Measurements from ENCODE around the gene NPAS4. TPM values are rescaled to one million over a fixed set of nuclear protein-coding genes. Genes with fewer than 3 reads are reported as not detected.
A peak's percentile ranks its signal among the peaks of the same experiment; 100 is the strongest.

The NPAS4 gene
- polyA plus RNA-seq, 1 experiment, result 0.72 TPM

- TF ChIP-seq, protein P1, sequence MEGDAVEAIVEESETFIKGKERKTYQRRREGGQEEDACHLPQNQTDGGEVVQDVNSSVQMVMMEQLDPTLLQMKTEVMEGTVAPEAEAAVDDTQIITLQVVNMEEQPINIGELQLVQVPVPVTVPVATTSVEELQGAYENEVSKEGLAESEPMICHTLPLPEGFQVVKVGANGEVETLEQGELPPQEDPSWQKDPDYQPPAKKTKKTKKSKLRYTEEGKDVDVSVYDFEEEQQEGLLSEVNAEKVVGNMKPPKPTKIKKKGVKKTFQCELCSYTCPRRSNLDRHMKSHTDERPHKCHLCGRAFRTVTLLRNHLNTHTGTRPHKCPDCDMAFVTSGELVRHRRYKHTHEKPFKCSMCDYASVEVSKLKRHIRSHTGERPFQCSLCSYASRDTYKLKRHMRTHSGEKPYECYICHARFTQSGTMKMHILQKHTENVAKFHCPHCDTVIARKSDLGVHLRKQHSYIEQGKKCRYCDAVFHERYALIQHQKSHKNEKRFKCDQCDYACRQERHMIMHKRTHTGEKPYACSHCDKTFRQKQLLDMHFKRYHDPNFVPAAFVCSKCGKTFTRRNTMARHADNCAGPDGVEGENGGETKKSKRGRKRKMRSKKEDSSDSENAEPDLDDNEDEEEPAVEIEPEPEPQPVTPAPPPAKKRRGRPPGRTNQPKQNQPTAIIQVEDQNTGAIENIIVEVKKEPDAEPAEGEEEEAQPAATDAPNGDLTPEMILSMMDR (IDR thresholded peaks at IDR 0.05; ENCODE audit: insufficient read depth, low read depth, low read length), result no peak
- Histone ChIP-seq H3K4me3 (ENCODE audit: low read depth, low read length) (no peak overlapping the region), H3K27me3 (ENCODE audit: control insufficient read depth, insufficient read depth, low read length) (no peaks in the 10 kb centered on the region), H3K36me3 (ENCODE audit: control insufficient read depth, insufficient read depth, low read length) (peaks cover 16% of the 10 kb centered on the region)
- ChIA-PET POLR2A (no interaction called here), CTCF (interaction anchor here (3.5 kb wide), 1 partner anchor 8 kb away, joined by 16 read pairs; the partner anchor contains the start of gene DPP3)
- DNase-seq (ENCODE audit: low read depth), result no peak
These were observed 51.2 kb downstream of the NPAS4 start for GRCh38 chr11:66472054-66472453.

DNA sequence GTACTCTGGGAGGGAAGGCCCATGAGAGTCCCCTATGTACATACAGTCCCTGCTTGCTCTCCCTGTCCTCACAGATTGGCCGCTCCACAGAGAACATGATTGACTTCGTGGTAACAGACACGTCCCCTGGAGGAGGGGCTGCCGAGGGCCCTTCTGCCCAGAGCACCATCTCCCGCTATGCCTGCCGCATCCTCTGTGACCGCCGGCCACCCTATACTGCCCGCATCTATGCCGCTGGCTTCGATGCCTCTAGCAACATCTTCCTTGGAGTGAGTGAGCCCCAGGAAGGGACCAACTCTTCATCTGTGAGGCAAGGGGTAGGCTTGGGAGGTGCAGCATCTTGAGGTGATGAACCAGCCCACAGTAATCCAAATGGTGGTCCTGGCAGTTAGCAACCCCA, 52.3 kb downstream of the NPAS4 start:
- H3K4me3 ChIP-seq (ENCODE audit: low read depth, low read length), result no peak overlapping the region
- ChIA-PET CTCF (no interaction called here), POLR2A (no interaction called here)
- peaks cover 17% of the 10 kb centered on the region for H3K36me3 ChIP-seq (ENCODE audit: control insufficient read depth, insufficient read depth, low read length)
- no peak for DNase-seq (ENCODE audit: low read depth)
- H3K27me3 ChIP-seq (ENCODE audit: control insufficient read depth, insufficient read depth, low read length), result no peaks in the 10 kb centered on the region
- TF ChIP-seq, protein P1 (IDR thresholded peaks at IDR 0.05; ENCODE audit: insufficient read depth, low read depth, low read length), result no peak

DNA sequence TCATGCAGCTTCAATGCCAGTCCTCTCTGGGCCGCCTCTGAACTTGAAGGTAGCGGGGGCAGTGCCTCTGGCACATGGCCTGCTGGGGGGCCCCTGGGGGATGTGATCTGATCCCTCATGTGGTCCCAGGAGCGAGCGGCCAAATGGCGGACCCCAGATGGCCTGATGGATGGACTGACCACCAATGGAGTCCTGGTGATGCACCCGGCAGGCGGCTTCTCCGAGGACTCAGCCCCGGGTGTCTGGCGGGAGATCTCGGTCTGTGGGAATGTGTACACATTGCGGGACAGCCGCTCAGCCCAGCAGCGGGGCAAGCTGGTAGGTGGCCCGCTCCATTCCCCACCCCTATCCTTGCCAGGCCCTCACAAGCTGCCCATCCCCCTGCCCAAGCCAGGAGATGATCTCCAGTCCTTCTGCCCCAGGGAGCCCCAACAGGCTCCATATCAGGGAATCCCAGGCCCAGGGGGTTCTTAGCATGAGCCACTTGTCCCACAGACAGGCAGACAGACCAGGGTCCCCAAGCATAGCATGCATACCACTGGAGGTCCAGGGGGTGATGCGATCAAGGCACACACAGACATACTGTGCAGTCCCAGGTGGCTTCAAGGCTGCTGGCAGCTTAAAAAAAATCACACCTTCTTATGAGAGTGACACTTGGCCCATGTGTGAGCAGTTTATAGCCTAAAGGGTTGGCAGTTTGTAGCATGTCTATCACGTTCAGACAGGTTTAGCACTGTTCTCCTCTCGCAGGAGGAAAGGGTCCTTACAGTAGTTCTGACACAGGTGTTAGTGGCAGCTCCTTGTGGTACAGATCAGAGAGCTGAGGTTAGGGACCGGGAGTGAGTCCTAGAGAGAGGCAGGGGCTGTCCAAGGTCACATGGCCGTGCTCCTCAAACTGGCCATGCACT, 53.0 kb downstream of the NPAS4 start:
- ChIA-PET CTCF (no interaction called here), POLR2A (no interaction called here)
- no peak overlapping the region for H3K4me3 ChIP-seq (ENCODE audit: low read depth, low read length)
- peaks cover 17% of the 10 kb centered on the region for H3K36me3 ChIP-seq (ENCODE audit: control insufficient read depth, insufficient read depth, low read length)
- TF ChIP-seq, protein P1 (IDR thresholded peaks at IDR 0.05; ENCODE audit: insufficient read depth, low read depth, low read length), result no peak
- no peaks in the 10 kb centered on the region for H3K27me3 ChIP-seq (ENCODE audit: control insufficient read depth, insufficient read depth, low read length)
- DNase-seq (ENCODE audit: low read depth), result no peak

- TF ChIP-seq, protein P1 (IDR thresholded peaks at IDR 0.05; ENCODE audit: insufficient read depth, low read depth, low read length), result no peak
- Histone ChIP-seq H3K4me3 (ENCODE audit: low read depth, low read length) (no peak overlapping the region), H3K27me3 (ENCODE audit: control insufficient read depth, insufficient read depth, low read length) (no peaks in the 10 kb centered on the region), H3K36me3 (ENCODE audit: control insufficient read depth, insufficient read depth, low read length) (peaks cover 15% of the 10 kb centered on the region)
- no peak for DNase-seq (ENCODE audit: low read depth)
- ChIA-PET POLR2A (no interaction called here), CTCF (no interaction called here)
These were observed 54.7 kb downstream of the NPAS4 start for GRCh38 chr11:66475349-66476172.

Small RNA genes within 50 kb of the gene (small RNA-seq; reads per million reads assigned to genes)
- gene RF00017 (ENCODE audit: insufficient read length, low read depth, low replicate concordance) (not detected), gene RF00416 (ENCODE audit: insufficient read length, low read depth, low replicate concordance) (not detected), gene RNU1-84P (ENCODE audit: insufficient read length, low read depth, low replicate concordance) (6.5 reads per million, percentile 69 among the genes with 10 or more reads in this experiment)

Other genes with a start within 250 kb of the NPAS4 start
- 9.8 and 16.3 TPM in 2 replicates for gene KLC2, start 163.3 kb upstream of the NPAS4 start, polyA plus RNA-seq (2011; rRNA removed)
- 170 and 251 TPM in 2 replicates for gene RAB1B, start 152.4 kb upstream of the NPAS4 start, polyA plus RNA-seq (2011; rRNA removed)
- gene CNIH2, start 142.9 kb upstream of the NPAS4 start, polyA plus RNA-seq (2011; rRNA removed), result 0.75 and 1.2 TPM in 2 replicates
- gene YIF1A, start 131.9 kb upstream of the NPAS4 start, polyA plus RNA-seq (2011; rRNA removed), result 151 and 228 TPM in 2 replicates
- 0.15 TPM in 1 of 2 replicates, not detected in the other for gene TMEM151A, start 129.1 kb upstream of the NPAS4 start, polyA plus RNA-seq (2011; rRNA removed)
- gene CD248, start 104.0 kb upstream of the NPAS4 start, polyA plus RNA-seq (2011; rRNA removed), result 83.0 and 180 TPM in 2 replicates
- 6.3 and 9.2 TPM in 2 replicates for gene RIN1, start 84.6 kb upstream of the NPAS4 start, polyA plus RNA-seq (2011; rRNA removed)
- gene BRMS1, start 75.9 kb upstream of the NPAS4 start, polyA plus RNA-seq (2011; rRNA removed), result 36.7 and 46.3 TPM in 2 replicates
- gene B4GAT1, start 73.4 kb upstream of the NPAS4 start, polyA plus RNA-seq (2011; rRNA removed), result 12.7 and 16.8 TPM in 2 replicates
- 0.21 and 0.48 TPM in 2 replicates for gene SLC29A2, start 49.3 kb upstream of the NPAS4 start, polyA plus RNA-seq (2011; rRNA removed)
- gene MRPL11, start 17.8 kb downstream of the NPAS4 start, polyA plus RNA-seq (2011; rRNA removed), result 52.7 and 54.5 TPM in 2 replicates
- 4.9 and 8.0 TPM in 2 replicates for gene PELI3, start 45.9 kb downstream of the NPAS4 start, polyA plus RNA-seq (2011; rRNA removed)
- gene DPP3, start 59.4 kb downstream of the NPAS4 start, polyA plus RNA-seq (2011; rRNA removed), result 49.5 and 85.2 TPM in 2 replicates
- 24.0 and 31.1 TPM in 2 replicates for gene BBS1, start 89.6 kb downstream of the NPAS4 start, polyA plus RNA-seq (2011; rRNA removed)
- gene ZDHHC24, start 125.0 kb downstream of the NPAS4 start, polyA plus RNA-seq (2011; rRNA removed), result 9.1 and 11.9 TPM in 2 replicates
- gene ACTN3, start 125.9 kb downstream of the NPAS4 start, polyA plus RNA-seq (2011; rRNA removed), result not detected in 2 replicates
- gene CTSF, start 147.6 kb downstream of the NPAS4 start, polyA plus RNA-seq (2011; rRNA removed), result 30.4 and 44.0 TPM in 2 replicates
- gene CCDC87, start 172.0 kb downstream of the NPAS4 start, polyA plus RNA-seq (2011; rRNA removed), result 0.12 and 0.15 TPM in 2 replicates
- 23.9 and 36.4 TPM in 2 replicates for gene CCS, start 172.2 kb downstream of the NPAS4 start, polyA plus RNA-seq (2011; rRNA removed)
- gene RBM14, start 195.6 kb downstream of the NPAS4 start, polyA plus RNA-seq (2011; rRNA removed), result 16.9 and 18.6 TPM in 2 replicates
- gene RBM4, start 217.7 kb downstream of the NPAS4 start, polyA plus RNA-seq (2011; rRNA removed), result 183 and 213 TPM in 2 replicates

Measured in BJ (cell line).